Epithelial cell of esophagus (primary cell): ENCODE results near the gene DGKE.

Source experiments
- DNase-seq: peaks from one replicate; pipeline ENCODE4 v3.0.0; 2010; ENCODE audit warnings: low read depth
- H3K4me3 ChIP-seq: 2 replicates; pipeline ENCODE4 v1.5.1; 2011; ENCODE audit warnings: mild to moderate bottlenecking, low read length, control low read depth
- CTCF ChIP-seq: IDR thresholded peaks from 2 replicates; pipeline ENCODE4 v1.5.1; 2011; ENCODE audit warnings: low read depth, mild to moderate bottlenecking, low read length, control low read depth, inconsistent platforms; ENCODE audit not compliant: insufficient read depth; ENCODE audit errors: missing control alignments

Gene DGKE

GRCh38 chr17:56879280-56879679, 45.3 kb downstream of the DGKE start:
- DNase-seq: no peak
- H3K4me3 ChIP-seq: no peak overlapping the region
- no peak for TF ChIP-seq CTCF

GRCh38 chr17:56880133-56880532, 46.2 kb downstream of the DGKE start:
- no peak overlapping the region for H3K4me3 ChIP-seq
- no peak for DNase-seq
- TF ChIP-seq CTCF: no peak

GRCh38 chr17:56880571-56880970, 46.6 kb downstream of the DGKE start:
- DNase-seq: no peak
- TF ChIP-seq CTCF: no peak
- H3K4me3 ChIP-seq: no peak overlapping the region

GRCh38 chr17:56881685-56882295, 47.8 kb downstream of the DGKE start:
- H3K4me3 ChIP-seq: no peak overlapping the region
- no peak for TF ChIP-seq CTCF
- DNase-seq: no peak

- TF ChIP-seq CTCF: no peak
- no peak overlapping the region for H3K4me3 ChIP-seq
- no peak for DNase-seq
Measured at GRCh38 chr17:56883616-56884015, 49.7 kb downstream of the DGKE start.

GRCh38 chr17:56884483-56885311, 50.7 kb downstream of the DGKE start:
- no peak for DNase-seq
- TF ChIP-seq CTCF: no peak
- no peak overlapping the region for H3K4me3 ChIP-seq

- no peak for TF ChIP-seq CTCF
- DNase-seq: no peak
- H3K4me3 ChIP-seq: no peak overlapping the region
Measured at GRCh38 chr17:56885312-56885657, 51.3 kb downstream of the DGKE start.
